ENCODE results near the gene CHID1. TPM values are rescaled to one million over a fixed set of nuclear protein-coding genes. Genes with fewer than 3 reads are reported as not detected.

Gene CHID1
- total and polyA plus RNA-seq, 2 experiments from 2014 or later, result 54.1 to 67.3 TPM

DNA sequence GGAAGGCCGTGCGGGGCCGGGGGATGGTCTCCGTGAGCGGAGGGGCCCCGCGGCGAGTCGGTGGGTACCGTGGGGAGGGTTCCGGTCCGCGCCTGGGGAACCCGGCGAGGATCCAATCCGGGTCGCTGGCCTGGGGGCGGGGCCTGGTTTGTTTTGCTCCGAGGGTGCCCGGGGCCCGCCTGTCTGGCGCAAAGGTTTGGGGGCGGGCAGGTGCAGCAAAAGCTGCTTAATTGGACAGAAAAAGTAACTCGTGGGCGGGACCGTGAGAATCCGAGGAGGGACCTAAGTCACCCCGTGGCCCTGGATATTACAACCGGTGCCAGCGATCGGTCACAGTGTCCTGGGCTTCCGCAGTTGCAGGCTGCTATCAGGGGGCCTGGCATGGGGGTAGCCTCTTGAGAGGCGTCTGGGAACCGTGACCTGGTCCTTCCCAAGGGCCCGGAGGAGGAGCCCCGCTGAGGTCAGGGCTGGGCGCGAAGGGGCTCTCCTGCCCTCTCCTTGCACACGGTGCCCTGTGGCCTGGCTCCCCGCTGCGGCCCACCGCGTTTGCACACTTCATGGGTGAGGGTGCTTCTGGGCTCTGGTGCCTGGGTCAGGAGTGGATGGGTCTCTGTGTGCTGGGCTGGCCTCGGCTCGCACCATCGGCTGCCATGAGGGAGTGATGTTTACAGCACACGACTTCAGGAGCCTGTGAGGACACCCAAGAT, 90.5 kb downstream of the CHID1 start:
- DNase-seq (ENCODE audit: low spot score) (peak; percentile 92), ATAC-seq (peak; percentile 42)
- TF ChIP-seq, protein P1, sequence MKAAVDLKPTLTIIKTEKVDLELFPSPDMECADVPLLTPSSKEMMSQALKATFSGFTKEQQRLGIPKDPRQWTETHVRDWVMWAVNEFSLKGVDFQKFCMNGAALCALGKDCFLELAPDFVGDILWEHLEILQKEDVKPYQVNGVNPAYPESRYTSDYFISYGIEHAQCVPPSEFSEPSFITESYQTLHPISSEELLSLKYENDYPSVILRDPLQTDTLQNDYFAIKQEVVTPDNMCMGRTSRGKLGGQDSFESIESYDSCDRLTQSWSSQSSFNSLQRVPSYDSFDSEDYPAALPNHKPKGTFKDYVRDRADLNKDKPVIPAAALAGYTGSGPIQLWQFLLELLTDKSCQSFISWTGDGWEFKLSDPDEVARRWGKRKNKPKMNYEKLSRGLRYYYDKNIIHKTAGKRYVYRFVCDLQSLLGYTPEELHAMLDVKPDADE (IDR thresholded peaks at IDR 0.05), result no peak
- TF ChIP-seq POLR2AphosphoS5 (IDR thresholded peaks at IDR 0.05; ENCODE audit: low read depth), result 0 out of 2 replicates have a peak, but pooled peaks have one; percentile 22
- Mint-ChIP-seq H3K36me3 (ENCODE audit: low read depth) (peaks cover 12% of the 10 kb centered on the region; the same call in 1 of the 3 replicates), H3K9me3 (no peaks in the 10 kb centered on the region), H3K4me3 (peak overlapping the region; percentile 83), H3K27ac (no peak overlapping the region), H3K4me1 (peaks cover 10% of the 10 kb centered on the region), H3K27me3 (ENCODE audit: insufficient read depth, low read depth, poor library complexity) (peaks cover 27% of the 10 kb centered on the region)
- no peaks in the 10 kb centered on the region for H3K36me3 ChIP-seq (ENCODE audit: insufficient read depth)
- 0 out of 2 replicates have a peak, but pooled peaks cover 5% of the 10 kb centered on the region for H3K79me2 ChIP-seq (replicated peaks; ENCODE audit: insufficient read depth)
- H3K27ac ChIP-seq (ENCODE audit: low read depth), result no peak overlapping the region
- H2AFZ ChIP-seq, result no peak overlapping the region
- no peaks in the 10 kb centered on the region for H3K27me3 ChIP-seq (ENCODE audit: insufficient read depth)
- H3K9me2 ChIP-seq (ENCODE audit: insufficient read depth), result no peaks in the 10 kb centered on the region
- H3F3A ChIP-seq (replicated peaks; ENCODE audit: low read depth), result peaks cover 8% of the 10 kb centered on the region; the same call in 1 of the 2 replicates
- H4K20me1 ChIP-seq (replicated peaks; ENCODE audit: insufficient read depth), result peaks cover 17% of the 10 kb centered on the region
- H3K4me1 ChIP-seq (ENCODE audit: insufficient read depth), result peaks cover 7% of the 10 kb centered on the region; the same call in 1 of the 2 replicates
- peak overlapping the region; percentile 73 for H3K4me3 ChIP-seq
- H3K4me2 ChIP-seq, result peak overlapping the region; percentile 85

- peak; percentile 87 for TF ChIP-seq POLR2AphosphoS5 (IDR thresholded peaks at IDR 0.05; ENCODE audit: low read depth)
- no peak for TF ChIP-seq ZNF114 (CRISPR knock-in tag; IDR thresholded peaks at IDR 0.05)
- TF ChIP-seq CREB1 (CRISPR knock-in tag; IDR thresholded peaks at IDR 0.05; ENCODE audit: low read depth), result 0 out of 2 replicates have a peak, but pooled peaks have one; percentile 45
- Histone ChIP-seq H3K27ac (ENCODE audit: low read depth) (no peak overlapping the region), H3K79me2 (replicated peaks; ENCODE audit: insufficient read depth) (0 out of 2 replicates have a peak, but pooled peaks cover 5% of the 10 kb centered on the region), H3K4me1 (ENCODE audit: insufficient read depth) (peaks cover 7% of the 10 kb centered on the region; the same call in 1 of the 2 replicates), H3K27me3 (ENCODE audit: insufficient read depth) (no peaks in the 10 kb centered on the region), H3K36me3 (ENCODE audit: insufficient read depth) (no peaks in the 10 kb centered on the region), H3K4me3 (peak overlapping the region; percentile 73), H3K4me2 (peak overlapping the region; percentile 85), H2AFZ (peak overlapping the region; percentile 69; the same call in 1 of the 2 replicates), H4K20me1 (replicated peaks; ENCODE audit: insufficient read depth) (peaks cover 21% of the 10 kb centered on the region), H3F3A (replicated peaks; ENCODE audit: low read depth) (peaks cover 6% of the 10 kb centered on the region; the same call in 1 of the 2 replicates), H3K9me2 (ENCODE audit: insufficient read depth) (no peaks in the 10 kb centered on the region)
- peak; percentile 63 for ATAC-seq
- H3K27ac Mint-ChIP-seq, result no peak overlapping the region
- peak; percentile 97 for DNase-seq (ENCODE audit: low spot score)
- H3K4me1 Mint-ChIP-seq, result peaks cover 6% of the 10 kb centered on the region
- no peaks in the 10 kb centered on the region for H3K9me3 Mint-ChIP-seq
- H3K27me3 Mint-ChIP-seq (ENCODE audit: insufficient read depth, low read depth, poor library complexity), result peaks cover 30% of the 10 kb centered on the region
- peak overlapping the region; percentile 83; the same call in 2 of the 3 replicates for H3K4me3 Mint-ChIP-seq
- peaks cover 8% of the 10 kb centered on the region; the same call in 1 of the 3 replicates for H3K36me3 Mint-ChIP-seq (ENCODE audit: low read depth)
These were observed 91.3 kb downstream of the CHID1 start for GRCh38 chr11:819129-819931.

Measured in GM23338 (cell line).